Measurements from ENCODE around the gene SUPT6H. TPM values are rescaled to one million over a fixed set of nuclear protein-coding genes. Genes with fewer than 3 reads are reported as not detected.

SUPT6H gene
- total and polyA plus RNA-seq, 9 of the 15 experiments (the other 6 are each of a cell fraction or from before 2014, with no cell fraction given) = 1.7 to 77.7 (median 49.2) TPM

DNA sequence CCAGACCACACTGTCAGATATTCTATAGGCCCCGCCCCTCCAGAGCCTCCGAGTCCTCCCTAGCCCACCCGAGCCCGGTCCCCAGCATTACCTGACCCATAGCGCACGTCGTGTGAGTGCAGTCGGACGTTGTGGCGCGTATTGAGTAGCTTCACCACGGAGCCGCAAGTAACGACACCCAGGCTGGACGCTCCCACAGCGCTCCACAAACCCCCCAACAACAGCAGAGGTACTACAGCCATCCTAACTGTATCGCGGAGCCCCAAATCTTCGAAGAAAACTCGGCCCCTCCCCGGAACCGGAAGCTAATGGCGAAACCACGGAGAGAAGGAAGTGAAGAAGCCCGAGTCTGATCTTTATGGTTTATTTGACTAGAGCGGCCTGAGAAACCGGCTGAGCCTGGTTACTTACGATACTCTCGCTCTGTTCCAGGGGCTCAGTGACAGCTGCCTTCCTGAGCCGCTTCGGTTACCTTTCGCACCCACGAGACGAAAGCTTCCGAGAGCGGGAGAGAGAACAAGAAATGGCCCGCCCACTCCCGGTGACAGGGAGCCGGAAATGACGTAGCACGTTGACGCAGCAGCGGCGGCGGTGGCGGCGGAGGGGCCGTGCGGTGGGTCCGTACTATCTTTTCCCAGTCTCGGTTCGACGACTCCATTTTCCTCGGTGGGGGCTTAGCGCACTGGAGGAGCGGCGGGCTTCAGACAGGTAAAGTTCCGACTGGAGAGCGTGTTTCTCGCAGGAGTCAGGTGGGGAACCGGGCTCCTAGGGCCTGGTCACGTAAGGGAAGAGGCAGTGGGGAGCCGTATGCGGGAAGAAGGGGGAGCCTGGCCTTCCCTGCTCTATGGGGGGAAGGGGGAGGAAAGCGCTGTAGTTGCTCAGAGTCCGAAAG lies at the start of gene SUPT6H, which contains the start of gene SDF2 (continued):
- 0 out of 2 replicates have a peak, but pooled peaks have one; percentile 32 for TF ChIP-seq ZNF12 (CRISPR knock-in tag; IDR thresholded peaks at IDR 0.05)
- peak; percentile 77 for TF ChIP-seq ATF1 (CRISPR knock-in tag; IDR thresholded peaks at IDR 0.05)
- TF ChIP-seq ATF1 (tag; IDR thresholded peaks at IDR 0.05) = peak; percentile 99
- TF ChIP-seq BRD4 (IDR thresholded peaks at IDR 0.05) = peak; percentile 57; the same call in 1 of the 2 replicates
- TF ChIP-seq HMGN3 (IDR thresholded peaks at IDR 0.05; ENCODE audit: borderline replicate concordance, extremely low read depth, insufficient read length, low read depth, low read length) = peak; percentile 69
- peak; percentile 95 for TF ChIP-seq ATF7 (IDR thresholded peaks at IDR 0.05)
- TF ChIP-seq ZNF584 (CRISPR knock-in tag; IDR thresholded peaks at IDR 0.05; ENCODE audit: low read depth) = no peak
- no peak for TF ChIP-seq ZNF764 (CRISPR knock-in tag; IDR thresholded peaks at IDR 0.05; ENCODE audit: low read depth)
- TF ChIP-seq ZNF354B (CRISPR knock-in tag; IDR thresholded peaks at IDR 0.05) = no peak
- TF ChIP-seq, protein P1, sequence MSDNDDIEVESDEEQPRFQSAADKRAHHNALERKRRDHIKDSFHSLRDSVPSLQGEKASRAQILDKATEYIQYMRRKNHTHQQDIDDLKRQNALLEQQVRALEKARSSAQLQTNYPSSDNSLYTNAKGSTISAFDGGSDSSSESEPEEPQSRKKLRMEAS (CRISPR knock-in tag; IDR thresholded peaks at IDR 0.05) = peak; percentile 39; the same call in 1 of the 2 replicates
- no peak for TF ChIP-seq E2F3 (CRISPR knock-in tag; IDR thresholded peaks at IDR 0.05)
- no peak for TF ChIP-seq SMARCB1 (IDR thresholded peaks at IDR 0.05; ENCODE audit: insufficient read length, low read depth)
- TF ChIP-seq DPF2 (IDR thresholded peaks at IDR 0.05) = peak; percentile 63; the same call in 1 of the 2 replicates
- TF ChIP-seq FOXK2 (conservative IDR thresholded peaks at IDR 0.05 in 1 of 2, IDR thresholded peaks at IDR 0.05 in 1 of 2; ENCODE audit: low read depth in 2 of 2) = no peak; a peak in 2 of 4 replicates
- peak; percentile 93 for TF ChIP-seq ZBTB7A (IDR thresholded peaks at IDR 0.05; ENCODE audit: borderline replicate concordance, control insufficient read depth, low read depth, low read length)
- peak; percentile 97 for TF ChIP-seq EP400 (IDR thresholded peaks at IDR 0.05)
- peak; percentile 93 for TF ChIP-seq NFRKB (IDR thresholded peaks at IDR 0.05; ENCODE audit: low read depth)
- TF ChIP-seq, protein P2, sequence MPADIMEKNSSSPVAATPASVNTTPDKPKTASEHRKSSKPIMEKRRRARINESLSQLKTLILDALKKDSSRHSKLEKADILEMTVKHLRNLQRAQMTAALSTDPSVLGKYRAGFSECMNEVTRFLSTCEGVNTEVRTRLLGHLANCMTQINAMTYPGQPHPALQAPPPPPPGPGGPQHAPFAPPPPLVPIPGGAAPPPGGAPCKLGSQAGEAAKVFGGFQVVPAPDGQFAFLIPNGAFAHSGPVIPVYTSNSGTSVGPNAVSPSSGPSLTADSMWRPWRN (IDR thresholded peaks at IDR 0.05; ENCODE audit: low read depth) = no peak; the same call in 1 of the 2 replicates
- TF ChIP-seq, protein P3, sequence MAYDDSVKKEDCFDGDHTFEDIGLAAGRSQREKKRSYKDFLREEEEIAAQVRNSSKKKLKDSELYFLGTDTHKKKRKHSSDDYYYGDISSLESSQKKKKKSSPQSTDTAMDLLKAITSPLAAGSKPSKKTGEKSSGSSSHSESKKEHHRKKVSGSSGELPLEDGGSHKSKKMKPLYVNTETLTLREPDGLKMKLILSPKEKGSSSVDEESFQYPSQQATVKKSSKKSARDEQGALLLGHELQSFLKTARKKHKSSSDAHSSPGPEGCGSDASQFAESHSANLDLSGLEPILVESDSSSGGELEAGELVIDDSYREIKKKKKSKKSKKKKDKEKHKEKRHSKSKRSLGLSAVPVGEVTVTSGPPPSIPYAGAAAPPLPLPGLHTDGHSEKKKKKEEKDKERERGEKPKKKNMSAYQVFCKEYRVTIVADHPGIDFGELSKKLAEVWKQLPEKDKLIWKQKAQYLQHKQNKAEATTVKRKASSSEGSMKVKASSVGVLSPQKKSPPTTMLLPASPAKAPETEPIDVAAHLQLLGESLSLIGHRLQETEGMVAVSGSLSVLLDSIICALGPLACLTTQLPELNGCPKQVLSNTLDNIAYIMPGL (CRISPR knock-in tag; IDR thresholded peaks at IDR 0.05) = peak; percentile 47
- peak; percentile 91 for TF ChIP-seq TAF1 (IDR thresholded peaks at IDR 0.05; ENCODE audit: control insufficient read depth, extremely low read depth, insufficient read depth, low read length, severe bottlenecking)
- TF ChIP-seq HDAC3 (IDR thresholded peaks at IDR 0.05; ENCODE audit: borderline replicate concordance, partially characterized antibody) = no peak
- TF ChIP-seq MYBL2 (IDR thresholded peaks at IDR 0.05; ENCODE audit: low read depth) = no peak
- no peak for TF ChIP-seq MYBL2 (CRISPR knock-in tag; IDR thresholded peaks at IDR 0.05; ENCODE audit: borderline replicate concordance)
- TF ChIP-seq MAFK (IDR thresholded peaks at IDR 0.05; ENCODE audit: low read length) = peak; percentile 22; the same call in 1 of the 2 replicates
- no peak for TF ChIP-seq MCM2 (IDR thresholded peaks at IDR 0.05; ENCODE audit: low read depth)
- TF ChIP-seq, protein P4, sequence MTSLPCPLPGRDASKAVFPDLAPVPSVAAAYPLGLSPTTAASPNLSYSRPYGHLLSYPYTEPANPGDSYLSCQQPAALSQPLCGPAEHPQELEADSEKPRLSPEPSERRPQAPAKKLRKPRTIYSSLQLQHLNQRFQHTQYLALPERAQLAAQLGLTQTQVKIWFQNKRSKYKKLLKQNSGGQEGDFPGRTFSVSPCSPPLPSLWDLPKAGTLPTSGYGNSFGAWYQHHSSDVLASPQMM (CRISPR knock-in tag; IDR thresholded peaks at IDR 0.05) = no peak

Measured in K562 (cell line).